HG03066 (cell line): ENCODE data around the gene USP49.

ENCODE experiments used
- ATAC-seq: cut with Tn5 transposase; IDR thresholded peaks from one replicate; pipeline ENCODE4 v1.9.1; 2021; ENCODE audit warnings: low read depth; ENCODE audit not compliant: unreplicated experiment

The USP49 gene

DNA sequence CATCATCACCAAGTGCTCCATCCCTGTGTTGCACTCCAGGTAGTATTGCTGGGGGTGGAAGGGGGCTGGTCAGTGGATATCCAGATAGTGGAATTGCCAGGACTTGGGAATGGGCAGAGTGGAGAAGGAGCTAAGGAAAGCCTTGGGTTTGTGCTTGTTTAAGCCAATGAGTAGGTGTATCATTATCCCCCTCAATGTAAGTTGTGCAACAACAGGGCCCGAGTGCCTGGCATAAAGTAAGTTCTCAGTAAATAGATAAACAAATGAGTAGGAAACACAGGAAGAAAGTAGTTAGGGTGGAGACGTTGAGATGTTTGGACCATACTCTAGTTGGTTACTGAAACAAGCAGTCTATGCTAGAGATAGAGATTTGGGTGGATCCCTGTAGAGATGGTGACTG, 36.6 kb upstream of the USP49 start:
- no peak for ATAC-seq

DNA sequence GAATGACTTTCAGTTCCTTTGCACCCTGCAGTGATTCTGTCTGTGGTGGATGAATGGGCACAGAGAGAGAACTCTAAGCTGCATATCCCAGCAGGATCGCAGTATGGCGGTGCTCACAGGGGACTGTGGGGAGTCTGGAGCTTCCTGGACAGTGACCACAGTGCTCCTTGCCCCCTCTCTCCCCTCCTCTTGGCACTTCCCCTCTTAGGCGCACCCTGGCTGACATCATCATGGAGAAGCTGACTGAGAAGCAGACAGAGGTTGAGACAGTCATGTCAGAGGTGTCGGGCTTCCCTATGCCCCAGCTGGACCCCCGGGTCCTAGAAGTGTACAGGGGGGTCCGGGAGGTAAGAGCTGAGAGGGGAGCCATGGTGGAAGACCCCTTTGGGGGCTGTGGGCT, 34.7 kb upstream of the USP49 start:
- no peak for ATAC-seq

GRCh38 chr6:41927253-41927652, 32.1 kb upstream of the USP49 start:
- no peak for ATAC-seq

DNA sequence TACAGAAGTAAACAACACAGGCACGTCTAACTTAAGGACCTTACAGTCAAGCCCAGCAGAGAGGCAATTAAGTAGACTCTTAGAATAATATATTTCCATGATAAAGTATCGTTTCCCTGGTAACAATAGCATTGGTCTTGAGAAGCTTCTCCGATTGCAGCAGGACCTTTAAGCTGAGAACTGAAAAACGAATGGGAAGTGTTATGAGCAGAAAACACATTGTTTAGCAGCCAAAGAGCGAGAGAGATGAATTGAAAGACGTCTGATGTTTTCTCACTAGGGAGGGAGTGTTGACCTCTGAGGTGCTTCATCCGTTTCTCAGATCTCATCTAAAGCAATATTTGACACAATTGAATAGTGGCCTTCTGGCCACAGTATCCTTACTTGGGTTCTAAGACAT, 27.0 kb upstream of the USP49 start:
- no peak for ATAC-seq

- no peak for ATAC-seq
Observed at GRCh38 chr6:41921712-41921998, 26.5 kb upstream of the USP49 start.

DNA sequence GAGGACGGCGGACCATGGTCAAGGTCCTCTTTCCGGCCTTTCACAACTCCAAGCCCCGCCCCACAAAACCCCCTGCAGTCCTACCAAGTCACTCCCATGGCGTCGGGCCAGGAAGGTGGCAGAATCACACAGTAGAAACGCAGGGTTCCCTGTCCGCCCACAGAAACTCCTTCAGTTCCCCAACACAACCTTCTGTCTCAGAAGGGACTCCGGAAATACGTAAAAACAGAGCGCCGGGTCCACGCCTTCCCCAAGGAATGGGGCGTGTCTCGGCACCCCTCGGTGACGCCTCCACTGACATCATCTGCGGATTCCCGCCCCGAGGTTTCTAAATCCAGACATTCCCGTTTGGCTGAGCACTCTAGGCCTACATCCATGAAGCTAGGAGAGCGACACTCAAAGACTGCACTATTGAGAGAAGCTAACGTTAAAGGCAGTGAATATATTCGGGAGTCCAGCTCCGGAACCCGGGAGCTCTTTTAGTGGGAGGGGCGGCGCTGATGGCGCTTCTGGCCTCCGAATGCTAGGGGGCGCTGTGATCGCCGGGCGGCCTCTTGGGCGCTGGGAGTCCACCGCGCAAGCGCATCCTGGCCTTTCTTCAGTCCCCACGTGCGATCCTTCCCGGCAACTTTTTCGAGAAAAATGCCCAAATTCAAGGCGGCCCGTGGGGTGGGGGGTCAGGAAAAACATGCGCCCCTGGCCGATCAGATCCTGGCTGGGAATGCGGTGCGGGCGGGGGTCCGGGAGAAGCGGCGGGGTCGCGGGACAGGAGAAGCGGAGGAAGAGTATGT, 25.9 kb upstream of the USP49 start, which contains the start of the genes BYSL and MED20:
TSS of gene BYSL (plus strand) at position 579 of the 791 bp plus-strand sequence. CDS start at position 643, 64 bp downstream.
TSS of gene MED20 (minus strand) at position 219 of the 791 bp plus-strand sequence. CDS start at position 98, 121 bp downstream.
- peak; percentile 93 for ATAC-seq

DNA sequence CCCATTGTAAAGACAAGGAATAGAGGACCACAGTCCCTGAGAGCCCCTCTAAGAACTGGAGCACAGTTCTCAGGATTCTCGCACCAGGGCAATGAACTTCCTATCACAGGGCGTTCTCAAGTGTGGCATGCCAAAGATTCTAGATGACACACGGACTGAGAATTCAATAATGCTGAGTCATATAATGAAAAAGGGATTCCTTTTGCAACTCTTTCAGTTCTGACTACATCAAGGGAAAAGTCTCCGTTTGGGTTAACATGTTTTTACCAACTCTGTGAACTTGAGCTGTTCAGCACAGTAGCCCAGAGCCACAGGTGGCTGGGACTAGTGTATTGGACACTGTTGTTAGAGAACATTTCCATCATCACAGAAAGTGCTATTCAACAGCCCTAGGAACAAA, 22.4 kb upstream of the USP49 start:
- no peak for ATAC-seq

- no peak for ATAC-seq
Observed at GRCh38 chr6:41914869-41915530, 19.8 kb upstream of the USP49 start.

DNA sequence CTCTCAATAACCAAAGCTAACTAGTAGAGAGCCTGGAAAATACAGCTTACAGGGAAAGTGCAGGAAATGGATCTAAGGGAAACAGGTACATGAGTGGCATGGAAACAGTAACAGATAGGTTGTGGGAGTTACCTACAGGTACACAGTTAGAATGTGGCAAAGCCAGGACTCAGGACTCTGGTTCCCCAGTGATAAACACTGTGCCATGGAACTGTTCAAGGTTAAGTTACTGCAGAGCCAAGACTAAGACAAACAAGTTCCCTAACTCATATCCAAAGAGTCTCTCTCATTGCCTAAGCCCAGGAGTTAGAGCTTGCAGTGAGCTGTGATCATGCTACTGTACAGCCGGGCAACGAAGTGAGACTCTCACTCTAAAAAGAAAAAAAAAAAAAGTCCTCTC, 19.2 kb upstream of the USP49 start:
- no peak for ATAC-seq

DNA sequence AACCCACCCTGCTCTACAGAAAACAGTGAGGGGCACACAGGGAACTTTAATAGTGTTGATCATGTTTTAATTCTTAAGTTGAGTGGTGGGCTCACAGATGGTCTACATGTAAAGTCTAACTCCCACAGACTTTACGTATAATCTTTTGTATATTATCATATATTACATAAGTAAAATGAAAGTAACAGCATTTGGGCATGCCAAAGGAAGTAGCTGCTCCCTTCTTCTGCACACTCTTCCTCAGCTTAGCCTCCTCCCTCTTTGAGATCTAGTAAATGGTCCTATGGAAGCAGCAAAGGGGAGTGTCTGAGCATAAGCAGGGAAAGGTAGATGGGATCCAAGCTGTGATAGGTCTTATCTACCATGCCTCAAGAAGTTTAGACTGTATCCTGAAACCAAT, 14.6 kb upstream of the USP49 start:
- no peak for ATAC-seq

GRCh38 chr6:41901882-41902519, 6.8 kb upstream of the USP49 start:
- ATAC-seq: no peak

DNA sequence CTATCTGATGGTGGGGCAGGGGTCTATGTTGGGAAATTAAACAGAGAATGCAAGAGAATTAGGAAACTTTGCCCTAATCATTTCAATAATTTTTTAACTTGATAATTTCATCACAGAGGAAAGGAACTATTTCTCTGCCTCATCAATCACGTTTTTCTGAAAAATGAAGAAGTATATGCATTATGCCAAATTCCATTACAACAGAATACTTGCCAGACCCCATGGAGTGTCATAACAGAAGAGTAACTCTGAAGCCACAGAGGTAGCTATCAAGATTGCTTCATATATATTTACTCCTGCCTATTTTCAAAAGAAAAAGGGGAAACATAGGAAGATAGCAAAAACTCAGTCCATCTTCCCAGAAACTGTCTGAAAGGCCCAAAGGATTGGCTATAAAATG, 5.7 kb upstream of the USP49 start:
- no peak for ATAC-seq

- ATAC-seq: no peak
Observed at GRCh38 chr6:41896281-41896680, 1.1 kb upstream of the USP49 start.

DNA sequence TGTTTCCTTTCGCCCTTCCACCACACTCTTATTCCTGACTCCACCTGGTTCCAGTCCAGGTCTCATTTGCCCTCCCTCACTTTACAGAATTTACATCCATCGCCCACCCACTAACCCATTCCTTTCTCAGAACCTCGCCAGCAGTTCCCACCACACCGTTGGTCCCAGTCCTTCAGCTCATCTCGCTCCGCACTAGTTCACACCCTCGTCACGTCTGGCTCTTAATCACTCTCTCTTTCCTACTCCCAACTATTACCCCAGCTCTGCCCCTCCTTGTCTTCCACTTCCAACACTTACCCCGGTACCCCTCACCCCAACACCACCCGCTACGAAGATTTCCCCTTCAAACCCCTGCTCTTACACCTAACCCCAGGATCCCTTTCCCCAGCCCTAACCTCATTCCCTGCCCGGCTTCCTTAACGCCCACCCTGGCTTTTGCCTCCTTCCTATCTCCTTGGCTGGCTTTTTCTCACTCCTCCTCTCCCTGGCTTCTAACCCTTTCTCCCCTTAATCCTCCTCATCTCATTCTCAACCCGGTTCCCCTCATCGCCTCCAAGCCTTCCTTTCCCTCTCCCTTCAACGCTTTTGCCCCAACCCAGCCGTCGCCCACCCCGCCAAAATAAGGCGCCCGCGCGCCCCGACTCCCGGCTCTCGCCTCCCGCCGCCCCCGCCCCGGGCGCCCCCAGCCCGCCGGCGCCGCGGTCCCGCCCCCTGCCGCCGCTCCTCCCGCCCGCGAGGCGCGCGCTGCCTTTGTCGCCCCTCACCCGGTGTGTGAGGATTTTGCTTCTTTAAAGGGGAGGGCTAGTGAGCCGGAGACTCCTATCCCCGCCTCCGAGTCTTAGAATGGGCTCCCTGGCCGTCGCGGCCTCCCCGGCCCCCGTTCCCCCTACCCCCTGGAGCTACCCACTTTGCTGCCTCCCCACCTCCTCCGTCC, 542 bp downstream of the USP49 start:
- ATAC-seq: peak; percentile 29

DNA sequence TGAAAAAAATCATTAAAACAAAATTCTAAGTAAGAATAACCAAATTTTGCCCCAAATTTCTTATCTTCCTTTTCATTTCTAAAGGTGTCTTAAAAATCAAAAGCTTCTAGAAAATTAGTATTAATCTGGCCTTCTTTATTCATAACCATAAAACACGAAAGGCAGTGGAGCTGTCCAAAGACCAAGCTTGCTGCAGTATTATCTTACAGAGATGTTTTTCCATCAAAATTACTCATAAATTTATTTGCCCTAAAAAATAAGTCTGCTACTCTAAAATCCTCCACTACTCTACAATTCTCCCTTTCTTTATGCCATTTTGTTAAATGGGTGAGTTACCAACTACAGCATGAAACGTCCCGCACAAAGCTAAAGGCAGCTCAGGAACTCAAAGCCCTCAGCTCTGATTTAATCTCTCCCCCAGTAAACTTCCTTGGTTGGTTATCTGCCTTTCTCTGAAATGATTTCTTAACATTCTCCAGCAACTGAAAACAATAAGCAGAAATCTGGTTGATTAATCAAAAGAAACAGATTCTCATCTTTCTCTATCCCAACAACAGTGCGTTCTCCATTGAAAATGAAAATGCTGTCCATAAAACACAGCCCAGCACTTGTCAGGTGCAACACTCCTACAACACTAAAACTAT, 2.1 kb downstream of the USP49 start:
- ATAC-seq: no peak

GRCh38 chr6:41887331-41887751, 7.8 kb downstream of the USP49 start:
- no peak for ATAC-seq

GRCh38 chr6:41885930-41886329, 9.2 kb downstream of the USP49 start:
- no peak for ATAC-seq

DNA sequence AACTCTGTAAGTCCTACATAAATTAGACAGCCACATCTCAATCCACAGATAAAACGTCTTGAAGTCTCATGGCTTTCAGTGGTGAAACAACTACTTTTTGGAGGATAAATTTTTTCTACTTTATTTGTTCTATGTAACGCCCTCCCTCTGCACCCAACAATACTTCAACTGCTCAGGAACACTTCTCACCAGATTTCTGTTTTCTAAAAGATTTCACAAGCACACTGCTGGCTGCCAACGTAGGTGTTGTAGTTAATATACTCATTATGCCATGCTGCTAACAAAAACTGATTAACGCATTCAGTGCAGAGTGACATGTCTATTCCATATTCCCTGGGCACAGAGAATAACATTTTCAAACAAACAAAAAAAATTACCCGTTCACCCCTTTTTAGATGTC, 10.2 kb downstream of the USP49 start:
- no peak for ATAC-seq

DNA sequence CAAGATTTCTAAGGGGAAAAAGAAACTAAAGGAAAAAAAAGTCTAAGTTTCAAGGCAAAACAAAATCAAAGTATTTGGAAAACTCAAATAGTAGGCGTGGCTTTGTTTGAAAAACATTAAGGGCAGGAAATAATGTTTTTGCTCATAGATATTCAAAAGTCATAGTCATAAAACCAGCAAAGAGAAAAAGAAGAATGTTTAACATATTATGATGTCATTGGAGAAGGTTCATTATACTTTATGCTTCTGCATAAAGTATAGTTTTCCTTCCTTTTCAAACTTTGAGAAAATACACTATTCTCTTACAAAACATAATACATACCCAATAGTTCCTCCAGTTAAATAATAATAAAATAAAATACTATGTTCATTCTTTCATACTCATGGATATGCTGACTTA, 13.7 kb downstream of the USP49 start:
- ATAC-seq: no peak

DNA sequence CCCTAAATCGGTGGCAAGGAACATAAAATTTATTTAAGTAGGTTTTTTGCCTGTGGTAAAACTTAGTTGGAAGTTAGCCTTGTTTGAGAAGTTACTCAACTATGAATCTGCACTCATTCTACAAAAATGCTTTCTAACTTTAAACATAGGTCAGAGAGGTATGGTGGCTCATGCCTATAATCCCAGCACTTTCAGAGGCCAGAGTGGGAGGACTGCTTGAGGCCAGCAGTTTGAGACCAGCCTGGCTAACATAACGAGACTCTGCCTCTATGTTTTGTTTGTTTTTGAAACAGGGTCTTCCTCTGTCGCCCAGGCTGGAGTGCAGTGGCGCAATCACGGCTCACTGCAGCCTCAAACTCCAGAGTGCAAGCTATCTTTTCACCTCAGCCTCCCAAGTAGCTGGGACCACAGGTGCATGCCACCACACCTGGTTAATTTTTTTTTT, 16.2 kb downstream of the USP49 start:
- no peak for ATAC-seq
